ENCODE data around the gene TDRD5.

The TDRD5 gene

GRCh38 chr1:179587336-179587735 is 4.3 kb upstream of the TDRD5 start:
- H3K4me2 ChIP-seq (ENCODE audit: low read length), result no peak overlapping the region
- no peaks in the 10 kb centered on the region for H3K9me3 ChIP-seq (ENCODE audit: insufficient read depth, low read length)
- no peak for TF ChIP-seq CTCF (IDR thresholded peaks at IDR 0.05; ENCODE audit: low read depth, low read length)
- no peak for TF ChIP-seq EZH2phosphoT487 (IDR thresholded peaks at IDR 0.05; ENCODE audit: low read depth)
- H3K9ac ChIP-seq (ENCODE audit: low read length), result no peak overlapping the region
- no peaks in the 10 kb centered on the region for H3K79me2 ChIP-seq (ENCODE audit: low read length)
- no peak overlapping the region for H3K27ac ChIP-seq (ENCODE audit: low read length)
- H3K4me3 ChIP-seq (ENCODE audit: low read length), result no peak overlapping the region
- no peaks in the 10 kb centered on the region for H4K20me1 ChIP-seq (ENCODE audit: insufficient read depth, low read length)
- H3K27me3 ChIP-seq (ENCODE audit: low read depth, low read length), result no peaks in the 10 kb centered on the region
- H2AFZ ChIP-seq (ENCODE audit: low read depth, low read length), result no peak overlapping the region
- H3K4me1 ChIP-seq (ENCODE audit: low read length), result no peaks in the 10 kb centered on the region
- no peaks in the 10 kb centered on the region for H3K36me3 ChIP-seq (replicated peaks; ENCODE audit: low read depth, low read length)

GRCh38 chr1:179588425-179589024 is 3.1 kb upstream of the TDRD5 start:
- no peaks in the 10 kb centered on the region for H3K36me3 ChIP-seq (replicated peaks; ENCODE audit: low read depth, low read length)
- no peak overlapping the region for H3K27ac ChIP-seq (ENCODE audit: low read length)
- no peak overlapping the region for H3K9ac ChIP-seq (ENCODE audit: low read length)
- no peaks in the 10 kb centered on the region for H3K79me2 ChIP-seq (ENCODE audit: low read length)
- H3K9me3 ChIP-seq (ENCODE audit: insufficient read depth, low read length), result no peaks in the 10 kb centered on the region
- no peak overlapping the region for H3K4me2 ChIP-seq (ENCODE audit: low read length)
- no peaks in the 10 kb centered on the region for H4K20me1 ChIP-seq (ENCODE audit: insufficient read depth, low read length)
- H3K4me3 ChIP-seq (ENCODE audit: low read length), result no peak overlapping the region
- no peak overlapping the region for H2AFZ ChIP-seq (ENCODE audit: low read depth, low read length)
- no peaks in the 10 kb centered on the region for H3K27me3 ChIP-seq (ENCODE audit: low read depth, low read length)
- TF ChIP-seq CTCF (IDR thresholded peaks at IDR 0.05; ENCODE audit: low read depth, low read length) (no peak), EZH2phosphoT487 (IDR thresholded peaks at IDR 0.05; ENCODE audit: low read depth) (no peak)
- H3K4me1 ChIP-seq (ENCODE audit: low read length), result no peaks in the 10 kb centered on the region

DNA sequence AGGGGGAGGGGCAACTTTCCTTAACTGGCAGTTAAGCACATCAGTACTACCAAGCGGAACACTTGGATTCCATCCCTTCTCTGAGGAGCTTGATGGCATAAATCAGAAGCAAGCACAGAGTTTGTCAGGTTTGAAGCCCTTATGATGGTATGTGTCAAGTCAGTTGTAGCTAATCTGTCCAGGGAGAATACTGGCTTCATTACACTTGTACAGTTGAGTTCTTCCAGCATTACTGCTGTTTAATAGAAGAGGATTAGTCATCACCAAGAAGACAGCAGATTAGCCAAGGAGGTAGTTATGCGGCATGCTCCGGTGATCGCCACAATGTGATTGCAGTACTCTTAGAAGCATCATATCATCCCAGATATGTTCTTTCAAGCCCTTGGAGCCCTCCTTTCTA is 2.1 kb upstream of the TDRD5 start:
- Histone ChIP-seq H3K79me2 (ENCODE audit: low read length) (no peaks in the 10 kb centered on the region), H3K9ac (ENCODE audit: low read length) (no peak overlapping the region), H3K27me3 (ENCODE audit: low read depth, low read length) (0 out of 2 replicates have a peak, but pooled peaks cover 4% of the 10 kb centered on the region), H3K9me3 (ENCODE audit: insufficient read depth, low read length) (no peaks in the 10 kb centered on the region), H3K4me1 (ENCODE audit: low read length) (no peaks in the 10 kb centered on the region), H3K4me2 (ENCODE audit: low read length) (no peak overlapping the region), H3K4me3 (ENCODE audit: low read length) (no peak overlapping the region), H3K27ac (ENCODE audit: low read length) (no peak overlapping the region), H3K36me3 (replicated peaks; ENCODE audit: low read depth, low read length) (no peaks in the 10 kb centered on the region), H4K20me1 (ENCODE audit: insufficient read depth, low read length) (no peaks in the 10 kb centered on the region), H2AFZ (ENCODE audit: low read depth, low read length) (no peak overlapping the region)
- TF ChIP-seq EZH2phosphoT487 (IDR thresholded peaks at IDR 0.05; ENCODE audit: low read depth), result no peak

DNA sequence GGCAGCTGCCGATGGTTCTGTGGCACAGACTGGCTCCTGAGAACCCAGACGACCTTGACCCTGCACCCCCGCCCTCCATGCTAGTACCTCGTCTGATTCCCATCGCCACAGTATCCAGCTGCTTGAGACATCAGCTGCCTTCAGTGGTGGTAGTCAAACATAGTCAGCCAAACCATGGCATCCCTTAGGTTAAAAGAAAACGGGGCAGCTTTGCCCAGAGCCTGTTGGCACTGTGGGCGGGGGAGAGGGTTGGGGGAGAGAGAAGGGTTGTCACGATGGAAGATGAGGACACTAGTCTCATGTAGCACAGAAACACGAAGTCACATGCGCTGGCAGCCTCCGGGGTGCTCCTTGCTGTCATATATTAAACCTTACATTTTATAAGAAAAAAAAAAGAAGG is 961 bp upstream of the TDRD5 start:
- no peak for TF ChIP-seq EZH2phosphoT487 (IDR thresholded peaks at IDR 0.05; ENCODE audit: low read depth)
- no peak for TF ChIP-seq CTCF (IDR thresholded peaks at IDR 0.05; ENCODE audit: low read depth, low read length)
- no peaks in the 10 kb centered on the region for H3K79me2 ChIP-seq (ENCODE audit: low read length)
- H3K4me3 ChIP-seq (ENCODE audit: low read length), result no peak overlapping the region
- no peaks in the 10 kb centered on the region for H3K9me3 ChIP-seq (ENCODE audit: insufficient read depth, low read length)
- H2AFZ ChIP-seq (ENCODE audit: low read depth, low read length), result no peak overlapping the region
- H3K9ac ChIP-seq (ENCODE audit: low read length), result no peak overlapping the region
- H3K36me3 ChIP-seq (replicated peaks; ENCODE audit: low read depth, low read length), result no peaks in the 10 kb centered on the region
- peaks cover 10% of the 10 kb centered on the region; the same call in 1 of the 2 replicates for H3K27me3 ChIP-seq (ENCODE audit: low read depth, low read length)
- H4K20me1 ChIP-seq (ENCODE audit: insufficient read depth, low read length), result no peaks in the 10 kb centered on the region
- H3K4me1 ChIP-seq (ENCODE audit: low read length), result peaks cover 2% of the 10 kb centered on the region
- H3K4me2 ChIP-seq (ENCODE audit: low read length), result no peak overlapping the region
- H3K27ac ChIP-seq (ENCODE audit: low read length), result no peak overlapping the region

Data from OCI-LY3 (cell line).